SJCRH30 (cell line): ENCODE measurements around the gene RAB15. TPM values are rescaled to one million over a fixed set of nuclear protein-coding genes. Genes with fewer than 3 reads are reported as not detected.

Experiments
- DNase-seq, 2 experiments: peaks; one replicate each; pipeline ENCODE4 v3.0.0-alpha.2; 2015 to 2020
- H3K27ac ChIP-seq: fragments of 250-450 bp; sonication (Bioruptor Pico); 2 replicates; pipeline ENCODE4 v1.5.1; 2020; ENCODE audit warnings: mild to moderate bottlenecking, moderate library complexity
- H3K27me3 ChIP-seq: fragments of 250-450 bp; sonication (Bioruptor Pico); 2 replicates; pipeline ENCODE4 v1.5.1; 2020; ENCODE audit warnings: mild to moderate bottlenecking, moderate library complexity
- H3K36me3 ChIP-seq: fragments of 250-450 bp; sonication (Bioruptor Pico); 2 replicates; pipeline ENCODE4 v1.5.1; 2020; ENCODE audit warnings: mild to moderate bottlenecking, moderate library complexity
- H3K4me1 ChIP-seq: fragments of 250-450 bp; sonication (Bioruptor Pico); 2 replicates; pipeline ENCODE4 v1.5.1; 2020; ENCODE audit warnings: mild to moderate bottlenecking, moderate library complexity
- H3K4me3 ChIP-seq: fragments of 250-450 bp; sonication (Bioruptor Pico); 2 replicates; pipeline ENCODE4 v1.5.1; 2020; ENCODE audit warnings: mild to moderate bottlenecking, moderate library complexity
- H3K9me3 ChIP-seq: fragments of 250-450 bp; sonication (Bioruptor Pico); replicated peaks from 2 replicates; pipeline ENCODE4 v1.5.1; 2020; ENCODE audit warnings: mild to moderate bottlenecking, moderate library complexity
- total RNA-seq: library from RNA; depleted of rRNA; stranded (reverse); fragments of >200 nt; shearing (Covaris generic); gene quantifications from 2 replicates; pipeline ENCODE4 v1.2.3, GENCODE V29; 2014

RAB15 gene
- total RNA-seq, 1 experiment from 2014 or later: 21.6 TPM

GRCh38 chr14:64943556-64943955 is 28.6 kb downstream of the RAB15 start:
- no peak for DNase-seq
- Histone ChIP-seq H3K4me3 (no peak overlapping the region), H3K27ac (no peak overlapping the region), H3K27me3 (no peaks in the 10 kb centered on the region), H3K9me3 (no peaks in the 10 kb centered on the region), H3K36me3 (no peaks in the 10 kb centered on the region), H3K4me1 (no peaks in the 10 kb centered on the region)

- no peak for DNase-seq
- H3K4me1 ChIP-seq: no peaks in the 10 kb centered on the region
- H3K27ac ChIP-seq: no peak within 1 kb of the TSS
- H3K9me3 ChIP-seq: no peaks in the 10 kb centered on the region
- no peak within 1 kb of the TSS for H3K4me3 ChIP-seq
- no peaks in the 10 kb centered on the region for H3K36me3 ChIP-seq
- no peaks in the 10 kb centered on the region for H3K27me3 ChIP-seq
These were observed 29.5 kb downstream of the RAB15 start, which contains the start of gene GPX2 for GRCh38 chr14:64942531-64943111. Gene GPX2 (minus strand): TSS chr14:64942745. CDS start chr14:64942726, 19 bp downstream.

GRCh38 chr14:64940336-64940910 is 31.7 kb downstream of the RAB15 start:
- Histone ChIP-seq H3K36me3 (no peaks in the 10 kb centered on the region), H3K27ac (no peak overlapping the region), H3K27me3 (no peaks in the 10 kb centered on the region), H3K4me1 (no peaks in the 10 kb centered on the region), H3K9me3 (no peaks in the 10 kb centered on the region), H3K4me3 (no peak overlapping the region)
- DNase-seq: no peak

- Histone ChIP-seq H3K9me3 (no peaks in the 10 kb centered on the region), H3K27ac (no peak overlapping the region), H3K4me1 (peaks cover 1% of the 10 kb centered on the region), H3K4me3 (no peak overlapping the region), H3K27me3 (no peaks in the 10 kb centered on the region), H3K36me3 (no peaks in the 10 kb centered on the region)
- no peak for DNase-seq
These were observed 32.3 kb downstream of the RAB15 start for GRCh38 chr14:64939817-64940190.

GRCh38 chr14:64938972-64939816 is 32.9 kb downstream of the RAB15 start:
- H3K36me3 ChIP-seq: no peaks in the 10 kb centered on the region
- DNase-seq: no peak
- H3K4me3 ChIP-seq: no peak overlapping the region
- no peak overlapping the region for H3K27ac ChIP-seq
- no peaks in the 10 kb centered on the region for H3K9me3 ChIP-seq
- peaks cover 6% of the 10 kb centered on the region for H3K4me1 ChIP-seq
- H3K27me3 ChIP-seq: no peaks in the 10 kb centered on the region

GRCh38 chr14:64937821-64938193 is 34.3 kb downstream of the RAB15 start:
- H3K27ac ChIP-seq: no peak overlapping the region
- no peaks in the 10 kb centered on the region for H3K9me3 ChIP-seq
- H3K36me3 ChIP-seq: peaks cover 4% of the 10 kb centered on the region; the same call in 1 of the 2 replicates
- no peak overlapping the region for H3K4me3 ChIP-seq
- peaks cover 8% of the 10 kb centered on the region for H3K4me1 ChIP-seq
- DNase-seq: peak in 1 of 2 experiments; percentile 15
- H3K27me3 ChIP-seq: no peaks in the 10 kb centered on the region

- Histone ChIP-seq H3K36me3 (peaks cover 4% of the 10 kb centered on the region; the same call in 1 of the 2 replicates), H3K4me1 (peaks cover 8% of the 10 kb centered on the region), H3K27me3 (no peaks in the 10 kb centered on the region), H3K9me3 (no peaks in the 10 kb centered on the region), H3K4me3 (no peak overlapping the region), H3K27ac (no peak overlapping the region)
- no peak for DNase-seq
These were observed 34.8 kb downstream of the RAB15 start for GRCh38 chr14:64937171-64937820.

- Histone ChIP-seq H3K4me3 (no peak overlapping the region), H3K36me3 (peaks cover 9% of the 10 kb centered on the region; the same call in 1 of the 2 replicates), H3K27ac (no peak overlapping the region), H3K4me1 (peaks cover 8% of the 10 kb centered on the region), H3K9me3 (no peaks in the 10 kb centered on the region), H3K27me3 (no peaks in the 10 kb centered on the region)
- no peak for DNase-seq
These were observed 36.6 kb downstream of the RAB15 start for GRCh38 chr14:64935508-64935907.

- Histone ChIP-seq H3K4me1 (peaks cover 8% of the 10 kb centered on the region), H3K27ac (no peak overlapping the region), H3K4me3 (no peak overlapping the region), H3K27me3 (no peaks in the 10 kb centered on the region), H3K9me3 (no peaks in the 10 kb centered on the region), H3K36me3 (peaks cover 9% of the 10 kb centered on the region; the same call in 1 of the 2 replicates)
- DNase-seq: peak in 1 of 2 experiments; percentile 30
These were observed 37.7 kb downstream of the RAB15 start for GRCh38 chr14:64934338-64934929.

- H3K9me3 ChIP-seq: no peaks in the 10 kb centered on the region
- H3K4me3 ChIP-seq: no peak overlapping the region
- H3K27me3 ChIP-seq: no peaks in the 10 kb centered on the region
- no peak overlapping the region for H3K27ac ChIP-seq
- DNase-seq: no peak
- H3K36me3 ChIP-seq: peaks cover 12% of the 10 kb centered on the region; the same call in 1 of the 2 replicates
- H3K4me1 ChIP-seq: peaks cover 8% of the 10 kb centered on the region
These were observed 39.9 kb downstream of the RAB15 start for GRCh38 chr14:64932231-64932630.

- H3K27ac ChIP-seq: no peak overlapping the region
These were observed 41.0 kb downstream of the RAB15 start for GRCh38 chr14:64931123-64931522.

GRCh38 chr14:64930085-64930843 is 41.9 kb downstream of the RAB15 start:
- no peaks in the 10 kb centered on the region for H3K9me3 ChIP-seq
- H3K4me3 ChIP-seq: no peak overlapping the region
- DNase-seq: no peak
- H3K27ac ChIP-seq: no peak overlapping the region
- peaks cover 8% of the 10 kb centered on the region for H3K4me1 ChIP-seq
- peaks cover 19% of the 10 kb centered on the region; the same call in 1 of the 2 replicates for H3K36me3 ChIP-seq
- no peaks in the 10 kb centered on the region for H3K27me3 ChIP-seq

More at GRCh38 chr14:64931123-64931522, 41.0 kb downstream of the RAB15 start:
- Histone ChIP-seq H3K4me1 (peaks cover 8% of the 10 kb centered on the region), H3K4me3 (no peak overlapping the region), H3K9me3 (no peaks in the 10 kb centered on the region), H3K27me3 (no peaks in the 10 kb centered on the region), H3K36me3 (peaks cover 19% of the 10 kb centered on the region; the same call in 1 of the 2 replicates)
- DNase-seq: no peak

GRCh38 chr14:64929014-64929359 is 43.1 kb downstream of the RAB15 start:
- peaks cover 19% of the 10 kb centered on the region; the same call in 1 of the 2 replicates for H3K36me3 ChIP-seq
- H3K27me3 ChIP-seq: no peaks in the 10 kb centered on the region
- H3K27ac ChIP-seq: no peak overlapping the region
- H3K4me1 ChIP-seq: no peaks in the 10 kb centered on the region; the same call in 1 of the 2 replicates
- no peak overlapping the region for H3K4me3 ChIP-seq
- DNase-seq: no peak
- H3K9me3 ChIP-seq: no peaks in the 10 kb centered on the region
